DOHH2 (cell line): ENCODE measurements around the gene FAM3B.

ENCODE experiments used
- H3F3A ChIP-seq: fragments of 200-600 bp; sonication (generic), shearing (Covaris generic); 2 replicates; pipeline ENCODE4 v1.6.0; 2016; ENCODE audit warnings: antibody characterized with exemption, mild to moderate bottlenecking; ENCODE audit not compliant: control insufficient read depth, insufficient read depth
- H3K27ac ChIP-seq: fragments of 200-600 bp; sonication (generic); 2 replicates; pipeline ENCODE4 v1.5.1; 2014; ENCODE audit warnings: low read depth, mild to moderate bottlenecking, low read length, moderate library complexity
- H3K27me3 ChIP-seq: fragments of 200-600 bp; sonication (generic); 2 replicates; pipeline ENCODE4 v1.6.1; 2014; ENCODE audit warnings: mild to moderate bottlenecking, low read length, mixed read lengths; ENCODE audit not compliant: control insufficient read depth
- H3K36me3 ChIP-seq: fragments of 200-600 bp; sonication (generic); 2 replicates; pipeline ENCODE4 v1.6.1; 2014; ENCODE audit warnings: mild to moderate bottlenecking, low read length, moderate library complexity, mixed read lengths; ENCODE audit not compliant: control insufficient read depth
- H3K4me1 ChIP-seq: fragments of 200-600 bp; sonication (generic); 2 replicates; pipeline ENCODE4 v1.6.1; 2014; ENCODE audit warnings: mild to moderate bottlenecking, low read length, mixed read lengths; ENCODE audit not compliant: control insufficient read depth
- H3K4me2 ChIP-seq: fragments of 200-600 bp; sonication (generic); 2 replicates; pipeline ENCODE4 v1.6.0; 2014; ENCODE audit warnings: mild to moderate bottlenecking, low read length, moderate library complexity
- H3K4me3 ChIP-seq: fragments of 200-600 bp; sonication (generic); 2 replicates; pipeline ENCODE4 v1.5.1; 2014; ENCODE audit warnings: mild to moderate bottlenecking, low read length, mixed read lengths
- H3K79me2 ChIP-seq: fragments of 200-600 bp; sonication (generic); 2 replicates; pipeline ENCODE4 v1.6.1; 2014; ENCODE audit warnings: mild to moderate bottlenecking, low read length, mixed read lengths; ENCODE audit not compliant: control insufficient read depth
- H3K9me2 ChIP-seq: fragments of 200-600 bp; sonication (generic); replicated peaks from 2 replicates; pipeline ENCODE4 v1.6.1; 2014; ENCODE audit warnings: mild to moderate bottlenecking, low read length, mixed read lengths; ENCODE audit not compliant: control insufficient read depth
- H3K9me3 ChIP-seq: fragments of 200-600 bp; sonication (generic); 2 replicates; pipeline ENCODE4 v1.6.1; 2014; ENCODE audit warnings: antibody characterized with exemption, low read length, mixed read lengths; ENCODE audit not compliant: control insufficient read depth, insufficient read depth
- H4K20me1 ChIP-seq: fragments of 200-600 bp; sonication (generic); 2 replicates; pipeline ENCODE4 v1.6.0; 2014; ENCODE audit warnings: low read depth, mild to moderate bottlenecking, antibody characterized with exemption, low read length, moderate library complexity; ENCODE audit not compliant: control insufficient read depth, insufficient read depth
- EZH2phosphoT487 ChIP-seq: fragments of 200-600 bp; sonication (generic); IDR thresholded peaks from 2 replicates; pipeline ENCODE4 v1.6.1; 2017; ENCODE audit warnings: borderline replicate concordance, mild to moderate bottlenecking, antibody characterized with exemption, low read length, moderate library complexity, mixed read lengths
- TF ChIP-seq, protein P1 (sequence below): fragments of 200-600 bp; sonication (generic); IDR thresholded peaks from one replicate; pipeline ENCODE4 v1.5.1; 2014; ENCODE audit warnings: antibody characterized with exemption, mild to moderate bottlenecking, low read depth, low read length; ENCODE audit not compliant: poor library complexity, severe bottlenecking

The FAM3B gene

DNA sequence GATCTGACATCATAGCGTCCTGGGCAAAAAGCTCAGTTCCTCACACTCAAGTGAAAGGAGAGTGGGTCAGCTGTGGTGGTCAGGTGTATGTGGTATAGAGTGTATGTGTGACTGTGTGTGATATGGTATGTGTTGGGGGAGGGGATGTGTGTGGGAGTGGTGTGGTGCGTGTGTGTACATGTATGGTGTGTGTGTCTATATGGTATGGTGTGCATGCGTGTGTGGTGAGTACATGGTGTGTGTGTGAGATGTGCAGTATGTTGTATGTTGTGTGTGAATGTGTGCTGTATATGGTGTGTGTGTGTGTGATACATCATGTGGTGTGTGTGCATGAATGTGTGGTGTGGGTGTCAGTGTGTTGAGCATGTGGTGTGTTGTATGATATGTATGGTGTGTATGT is 20.9 kb downstream of the FAM3B start:
- no peaks in the 10 kb centered on the region for H4K20me1 ChIP-seq
- no peaks in the 10 kb centered on the region for H3K4me1 ChIP-seq
- no peaks in the 10 kb centered on the region for H3K36me3 ChIP-seq
- no peaks in the 10 kb centered on the region for H3K9me2 ChIP-seq
- no peak overlapping the region for H3K27ac ChIP-seq
- no peaks in the 10 kb centered on the region for H3K79me2 ChIP-seq
- TF ChIP-seq, protein P1, sequence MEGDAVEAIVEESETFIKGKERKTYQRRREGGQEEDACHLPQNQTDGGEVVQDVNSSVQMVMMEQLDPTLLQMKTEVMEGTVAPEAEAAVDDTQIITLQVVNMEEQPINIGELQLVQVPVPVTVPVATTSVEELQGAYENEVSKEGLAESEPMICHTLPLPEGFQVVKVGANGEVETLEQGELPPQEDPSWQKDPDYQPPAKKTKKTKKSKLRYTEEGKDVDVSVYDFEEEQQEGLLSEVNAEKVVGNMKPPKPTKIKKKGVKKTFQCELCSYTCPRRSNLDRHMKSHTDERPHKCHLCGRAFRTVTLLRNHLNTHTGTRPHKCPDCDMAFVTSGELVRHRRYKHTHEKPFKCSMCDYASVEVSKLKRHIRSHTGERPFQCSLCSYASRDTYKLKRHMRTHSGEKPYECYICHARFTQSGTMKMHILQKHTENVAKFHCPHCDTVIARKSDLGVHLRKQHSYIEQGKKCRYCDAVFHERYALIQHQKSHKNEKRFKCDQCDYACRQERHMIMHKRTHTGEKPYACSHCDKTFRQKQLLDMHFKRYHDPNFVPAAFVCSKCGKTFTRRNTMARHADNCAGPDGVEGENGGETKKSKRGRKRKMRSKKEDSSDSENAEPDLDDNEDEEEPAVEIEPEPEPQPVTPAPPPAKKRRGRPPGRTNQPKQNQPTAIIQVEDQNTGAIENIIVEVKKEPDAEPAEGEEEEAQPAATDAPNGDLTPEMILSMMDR = no peak
- no peak for TF ChIP-seq EZH2phosphoT487
- H3K4me3 ChIP-seq = no peak overlapping the region
- 0 out of 2 replicates have a peak, but pooled peaks cover 3% of the 10 kb centered on the region for H3K27me3 ChIP-seq
- H3K9me3 ChIP-seq = no peaks in the 10 kb centered on the region
- H3K4me2 ChIP-seq = no peak overlapping the region
- no peaks in the 10 kb centered on the region for H3F3A ChIP-seq

DNA sequence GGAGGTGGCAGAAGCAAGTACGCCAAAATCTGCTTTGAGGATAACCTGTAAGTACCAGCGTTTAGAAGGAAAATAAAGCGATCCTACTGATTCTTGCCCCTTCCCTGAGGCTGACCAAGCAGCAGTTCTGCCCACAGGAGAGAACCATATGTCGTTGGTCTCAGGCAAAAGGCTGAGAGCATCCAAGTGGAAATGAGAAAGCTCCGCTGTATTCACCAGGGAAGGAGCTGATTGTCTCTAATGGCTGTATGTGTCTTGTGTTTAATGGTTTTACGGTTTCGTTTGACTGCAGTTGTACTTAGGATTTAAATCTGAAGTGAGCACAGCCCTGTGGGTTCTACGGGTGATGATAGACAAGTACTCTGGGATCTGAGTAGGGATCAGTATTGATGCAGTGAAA is 21.9 kb downstream of the FAM3B start:
- 0 out of 2 replicates have a peak, but pooled peaks cover 3% of the 10 kb centered on the region for H3K27me3 ChIP-seq

DNA sequence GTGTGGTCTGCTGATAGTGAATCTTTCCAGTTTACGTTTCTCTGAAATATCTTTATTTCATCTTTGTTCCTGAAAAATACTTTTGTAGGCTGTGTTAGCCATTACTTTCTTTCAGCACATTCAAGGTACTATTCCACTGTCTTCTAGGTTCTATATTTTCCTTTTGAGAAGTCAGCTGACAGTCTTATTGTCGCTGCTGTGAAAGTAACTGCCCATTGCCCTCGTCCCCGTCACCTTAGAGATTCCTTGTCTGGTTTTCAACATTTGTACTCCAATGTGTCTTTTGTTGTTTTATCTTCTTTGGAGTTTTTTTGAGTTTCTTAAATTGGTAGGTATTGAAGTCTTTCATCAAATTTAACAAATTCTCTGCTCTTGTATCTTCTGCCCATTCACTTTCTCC is 25.4 kb downstream of the FAM3B start:
- Histone ChIP-seq H3K4me2 (no peak overlapping the region), H3K9me2 (no peaks in the 10 kb centered on the region), H3K27me3 (0 out of 2 replicates have a peak, but pooled peaks cover 3% of the 10 kb centered on the region)

More for the DNA sequence above, 21.9 kb downstream of the FAM3B start:
- Histone ChIP-seq H3K9me3 (no peaks in the 10 kb centered on the region), H4K20me1 (no peaks in the 10 kb centered on the region), H3K79me2 (no peaks in the 10 kb centered on the region), H3K4me3 (no peak overlapping the region), H3K9me2 (no peaks in the 10 kb centered on the region), H3K27ac (no peak overlapping the region), H3K4me1 (no peaks in the 10 kb centered on the region), H3K4me2 (no peak overlapping the region), H3K36me3 (no peaks in the 10 kb centered on the region), H3F3A (no peaks in the 10 kb centered on the region)
- TF ChIP-seq EZH2phosphoT487 = no peak
- TF ChIP-seq, protein P1 = no peak

More for the DNA sequence above, 25.4 kb downstream of the FAM3B start:
- Histone ChIP-seq H3K27ac (no peak overlapping the region), H3K36me3 (no peaks in the 10 kb centered on the region), H4K20me1 (no peaks in the 10 kb centered on the region), H3K4me1 (no peaks in the 10 kb centered on the region), H3F3A (no peaks in the 10 kb centered on the region), H3K4me3 (no peak overlapping the region), H3K79me2 (no peaks in the 10 kb centered on the region), H3K9me3 (no peaks in the 10 kb centered on the region)
- no peak for TF ChIP-seq EZH2phosphoT487
- TF ChIP-seq, protein P1 = no peak
